GM23338 (cell line): ENCODE measurements around the gene ZNF516. TPM values are rescaled to one million over a fixed set of nuclear protein-coding genes. Genes with fewer than 3 reads are reported as not detected.

Experiments used
- ATAC-seq: fragments of 200-7000 bp; cut with Tn5 transposase; 3 replicates; pipeline ENCODE4 v1.9.1; 2020
- DNase-seq: peaks from one replicate; pipeline ENCODE4 v3.0.0-alpha.2; 2015; ENCODE audit warnings: low spot score
- H2AFZ ChIP-seq: fragments of 200-600 bp; sonication (generic); 2 replicates; pipeline ENCODE4 v1.8.0; 2016; ENCODE audit warnings: antibody characterized with exemption, mild to moderate bottlenecking, moderate library complexity
- H3F3A ChIP-seq: fragments of 200-600 bp; sonication (generic); replicated peaks from 2 replicates; pipeline ENCODE4 v1.8.0; 2017; ENCODE audit warnings: antibody characterized with exemption, mixed run types, low read depth
- H3K27ac ChIP-seq: fragments of 200-600 bp; sonication (generic); 2 replicates; pipeline ENCODE4 v1.6.1; 2016; ENCODE audit warnings: low read depth
- H3K27me3 ChIP-seq: fragments of 200-600 bp; sonication (generic); 2 replicates; pipeline ENCODE4 v1.8.0; 2016; ENCODE audit warnings: mild to moderate bottlenecking, mixed run types, moderate library complexity; ENCODE audit not compliant: insufficient read depth
- H3K36me3 ChIP-seq: fragments of 200-600 bp; sonication (generic); 2 replicates; pipeline ENCODE4 v1.8.0; 2016; ENCODE audit warnings: mild to moderate bottlenecking; ENCODE audit not compliant: insufficient read depth
- H3K4me1 ChIP-seq: fragments of 200-600 bp; sonication (generic); 2 replicates; pipeline ENCODE4 v1.8.0; 2016; ENCODE audit warnings: mild to moderate bottlenecking, moderate library complexity; ENCODE audit not compliant: insufficient read depth
- H3K4me2 ChIP-seq: fragments of 200-600 bp; sonication (generic); 2 replicates; pipeline ENCODE4 v1.7.1; 2017; ENCODE audit warnings: mixed run types
- H3K4me3 ChIP-seq: fragments of 200-600 bp; sonication (generic); 2 replicates; pipeline ENCODE4 v1.6.1; 2016; ENCODE audit warnings: mixed run types
- H3K79me2 ChIP-seq: fragments of 200-600 bp; sonication (generic); replicated peaks from 2 replicates; pipeline ENCODE4 v1.8.0; 2017; ENCODE audit warnings: mild to moderate bottlenecking; ENCODE audit not compliant: insufficient read depth
- H3K9me2 ChIP-seq: fragments of 200-600 bp; sonication (generic); 2 replicates; pipeline ENCODE4 v1.8.0; 2017; ENCODE audit not compliant: insufficient read depth
- H4K20me1 ChIP-seq: fragments of 200-600 bp; sonication (generic); replicated peaks from 2 replicates; pipeline ENCODE4 v1.8.0; 2017; ENCODE audit warnings: mild to moderate bottlenecking; ENCODE audit not compliant: insufficient read depth
- H3K27ac Mint-ChIP-seq: 2 replicates; pipeline ENCODE4 v1.8.0; 2020; ENCODE audit warnings: inconsistent platforms, mild to moderate bottlenecking, moderate library complexity, mixed read lengths
- H3K27me3 Mint-ChIP-seq: 3 replicates; pipeline ENCODE4 v1.8.0; 2022; ENCODE audit warnings: low read depth, mild to moderate bottlenecking, moderate library complexity, mixed read lengths, inconsistent platforms; ENCODE audit not compliant: insufficient read depth, poor library complexity
- H3K36me3 Mint-ChIP-seq: 3 replicates; pipeline ENCODE4 v1.8.0; 2021; ENCODE audit warnings: low read depth, mild to moderate bottlenecking, inconsistent platforms, moderate library complexity, mixed read lengths
- H3K4me1 Mint-ChIP-seq: 3 replicates; pipeline ENCODE4 v1.8.0; 2020; ENCODE audit warnings: mild to moderate bottlenecking, inconsistent platforms, mixed read lengths
- H3K4me3 Mint-ChIP-seq: 3 replicates; pipeline ENCODE4 v1.8.0; 2021; ENCODE audit warnings: moderate library complexity, mild to moderate bottlenecking, inconsistent platforms, mixed read lengths
- H3K9me3 Mint-ChIP-seq: 3 replicates; pipeline ENCODE4 v1.8.0; 2020; ENCODE audit warnings: moderate library complexity, mild to moderate bottlenecking, inconsistent platforms, mixed read lengths
- CREB1 ChIP-seq: fragments of 250-450 bp; sonication (Bioruptor Pico); IDR thresholded peaks from 2 replicates; pipeline ENCODE4 v1.5.0; 2020; ENCODE audit warnings: low read depth, mild to moderate bottlenecking, moderate library complexity
- EZH2 ChIP-seq: fragments of 200-600 bp; sonication (generic); IDR thresholded peaks from one replicate; pipeline ENCODE4 v1.8.0; 2017; ENCODE audit warnings: antibody characterized with exemption, mild to moderate bottlenecking, low read depth; ENCODE audit not compliant: unreplicated experiment
- EZH2phosphoT487 ChIP-seq: fragments of 200-600 bp; sonication (generic); IDR thresholded peaks from one replicate; pipeline ENCODE4 v1.8.1; 2018; ENCODE audit warnings: antibody characterized with exemption; ENCODE audit not compliant: unreplicated experiment
- JUNB ChIP-seq: IDR thresholded peaks from one replicate; pipeline ENCODE4 v1.6.1; 2016; ENCODE audit warnings: antibody characterized with exemption; ENCODE audit not compliant: unreplicated experiment
- NANOG ChIP-seq: IDR thresholded peaks from 2 replicates; pipeline ENCODE4 v1.6.1; 2016; ENCODE audit warnings: antibody characterized with exemption, borderline replicate concordance
- STAT1 ChIP-seq: IDR thresholded peaks from one replicate; pipeline ENCODE4 v1.6.1; 2016; ENCODE audit warnings: antibody characterized with exemption; ENCODE audit not compliant: unreplicated experiment
- ZNF331 ChIP-seq: fragments of 250-450 bp; sonication (Bioruptor Pico); IDR thresholded peaks from 2 replicates; pipeline ENCODE4 v1.5.0; 2020; ENCODE audit warnings: low read depth, mild to moderate bottlenecking, moderate library complexity
- polyA plus RNA-seq: library from polyadenylated mRNA; unstranded; fragments of >200 nt; fragmentation: Nextera tagmentation; extraction: Ambion mirVana; gene quantifications from 2 replicates; pipeline ENCODE4 v1.2.1, GENCODE V29; 2016
- total RNA-seq: library from RNA; depleted of rRNA; stranded (reverse); fragments of >200 nt; shearing (Covaris generic); gene quantifications from 2 replicates; pipeline ENCODE4 v1.2.3, GENCODE V29; 2014
- TF ChIP-seq, protein P1 (sequence below): IDR thresholded peaks from one replicate; pipeline ENCODE4 v1.6.1; 2018; ENCODE audit warnings: antibody characterized with exemption; ENCODE audit not compliant: unreplicated experiment
- TF ChIP-seq, protein P2 (sequence below): IDR thresholded peaks from 2 replicates; pipeline ENCODE4 v1.6.1; 2016; ENCODE audit warnings: antibody characterized with exemption

Gene ZNF516
- total and polyA plus RNA-seq, 2 experiments from 2014 or later, result 11.9 to 24.2 TPM

DNA sequence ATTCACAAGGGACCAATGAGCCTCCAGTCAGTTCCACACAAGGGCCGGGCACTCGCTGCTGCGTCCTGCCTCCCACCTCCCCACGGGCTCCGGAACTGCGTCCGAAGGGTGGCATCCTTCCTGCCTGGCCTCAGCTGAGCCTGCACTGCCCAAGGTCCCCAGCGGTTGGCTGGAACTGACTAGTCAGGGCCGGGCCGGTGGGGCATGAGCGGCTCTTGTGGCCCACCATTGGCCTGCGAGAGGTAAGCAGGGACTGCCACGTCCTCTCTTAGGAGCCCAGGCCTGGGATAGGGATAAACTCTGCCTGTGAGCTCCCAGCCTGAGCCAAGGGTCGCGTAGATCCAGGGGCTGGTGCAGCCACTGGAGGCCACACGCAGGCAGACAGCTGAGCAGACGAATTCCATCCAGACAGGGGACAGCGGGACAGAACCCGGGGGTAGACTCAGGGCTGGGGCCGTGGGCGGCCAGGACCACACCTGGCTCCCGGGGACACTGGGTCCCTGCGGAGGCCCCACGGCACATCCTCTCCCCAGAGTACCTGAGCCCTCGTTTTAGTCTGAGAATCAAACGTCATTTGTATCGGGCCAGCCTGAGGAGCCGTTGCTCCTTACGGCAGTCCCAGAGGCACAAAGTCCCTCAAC lies 148.4 kb downstream of the ZNF516 start:
- Histone ChIP-seq H3K4me3 (no peak overlapping the region), H3K9me2 (peaks cover 15% of the 10 kb centered on the region), H4K20me1 (no peaks in the 10 kb centered on the region), H3K36me3 (no peaks in the 10 kb centered on the region), H3K79me2 (no peaks in the 10 kb centered on the region), H3K4me2 (no peak overlapping the region), H2AFZ (no peak overlapping the region), H3K27me3 (no peaks in the 10 kb centered on the region), H3F3A (0 out of 2 replicates have a peak, but pooled peaks cover 3% of the 10 kb centered on the region), H3K4me1 (no peaks in the 10 kb centered on the region), H3K27ac (no peak overlapping the region)
- TF ChIP-seq JUNB (no peak), ZNF331 (CRISPR knock-in tag) (no peak), EZH2 (no peak), NANOG (no peak), STAT1 (no peak), CREB1 (CRISPR knock-in tag) (no peak)
- TF ChIP-seq, protein P1, sequence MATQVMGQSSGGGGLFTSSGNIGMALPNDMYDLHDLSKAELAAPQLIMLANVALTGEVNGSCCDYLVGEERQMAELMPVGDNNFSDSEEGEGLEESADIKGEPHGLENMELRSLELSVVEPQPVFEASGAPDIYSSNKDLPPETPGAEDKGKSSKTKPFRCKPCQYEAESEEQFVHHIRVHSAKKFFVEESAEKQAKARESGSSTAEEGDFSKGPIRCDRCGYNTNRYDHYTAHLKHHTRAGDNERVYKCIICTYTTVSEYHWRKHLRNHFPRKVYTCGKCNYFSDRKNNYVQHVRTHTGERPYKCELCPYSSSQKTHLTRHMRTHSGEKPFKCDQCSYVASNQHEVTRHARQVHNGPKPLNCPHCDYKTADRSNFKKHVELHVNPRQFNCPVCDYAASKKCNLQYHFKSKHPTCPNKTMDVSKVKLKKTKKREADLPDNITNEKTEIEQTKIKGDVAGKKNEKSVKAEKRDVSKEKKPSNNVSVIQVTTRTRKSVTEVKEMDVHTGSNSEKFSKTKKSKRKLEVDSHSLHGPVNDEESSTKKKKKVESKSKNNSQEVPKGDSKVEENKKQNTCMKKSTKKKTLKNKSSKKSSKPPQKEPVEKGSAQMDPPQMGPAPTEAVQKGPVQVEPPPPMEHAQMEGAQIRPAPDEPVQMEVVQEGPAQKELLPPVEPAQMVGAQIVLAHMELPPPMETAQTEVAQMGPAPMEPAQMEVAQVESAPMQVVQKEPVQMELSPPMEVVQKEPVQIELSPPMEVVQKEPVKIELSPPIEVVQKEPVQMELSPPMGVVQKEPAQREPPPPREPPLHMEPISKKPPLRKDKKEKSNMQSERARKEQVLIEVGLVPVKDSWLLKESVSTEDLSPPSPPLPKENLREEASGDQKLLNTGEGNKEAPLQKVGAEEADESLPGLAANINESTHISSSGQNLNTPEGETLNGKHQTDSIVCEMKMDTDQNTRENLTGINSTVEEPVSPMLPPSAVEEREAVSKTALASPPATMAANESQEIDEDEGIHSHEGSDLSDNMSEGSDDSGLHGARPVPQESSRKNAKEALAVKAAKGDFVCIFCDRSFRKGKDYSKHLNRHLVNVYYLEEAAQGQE, result no peak
- TF ChIP-seq, protein P2, sequence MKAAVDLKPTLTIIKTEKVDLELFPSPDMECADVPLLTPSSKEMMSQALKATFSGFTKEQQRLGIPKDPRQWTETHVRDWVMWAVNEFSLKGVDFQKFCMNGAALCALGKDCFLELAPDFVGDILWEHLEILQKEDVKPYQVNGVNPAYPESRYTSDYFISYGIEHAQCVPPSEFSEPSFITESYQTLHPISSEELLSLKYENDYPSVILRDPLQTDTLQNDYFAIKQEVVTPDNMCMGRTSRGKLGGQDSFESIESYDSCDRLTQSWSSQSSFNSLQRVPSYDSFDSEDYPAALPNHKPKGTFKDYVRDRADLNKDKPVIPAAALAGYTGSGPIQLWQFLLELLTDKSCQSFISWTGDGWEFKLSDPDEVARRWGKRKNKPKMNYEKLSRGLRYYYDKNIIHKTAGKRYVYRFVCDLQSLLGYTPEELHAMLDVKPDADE, result no peak
- DNase-seq, result no peak
- Mint-ChIP-seq H3K4me1 (peaks cover 9% of the 10 kb centered on the region), H3K9me3 (peaks cover 4% of the 10 kb centered on the region; the same call in 2 of the 3 replicates), H3K27me3 (peaks cover 15% of the 10 kb centered on the region), H3K4me3 (no peak overlapping the region), H3K36me3 (no peaks in the 10 kb centered on the region), H3K27ac (no peak overlapping the region)
- no peak for ATAC-seq

DNA sequence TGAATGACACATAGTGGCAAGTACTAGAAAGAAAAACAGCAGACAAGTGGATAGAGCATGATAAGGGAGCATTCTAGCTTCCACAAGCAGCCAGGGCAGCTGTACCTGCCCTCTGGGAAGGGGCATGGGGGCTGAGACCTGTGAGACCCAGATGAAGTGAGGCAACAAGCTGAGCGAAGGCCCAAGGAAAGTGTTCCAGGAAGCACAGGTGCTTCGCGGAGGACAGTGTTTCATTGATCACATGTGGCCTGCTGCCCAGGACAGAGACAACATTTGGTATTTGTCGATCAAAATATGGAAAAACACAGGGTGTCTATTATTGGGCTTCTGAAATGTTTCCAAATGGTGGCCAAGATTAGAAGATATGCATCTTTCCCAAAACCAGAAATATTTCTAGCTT lies 149.1 kb downstream of the ZNF516 start:
- H3K27me3 Mint-ChIP-seq, result peaks cover 12% of the 10 kb centered on the region
- no peak overlapping the region for H2AFZ ChIP-seq
- no peak for ATAC-seq
- H3K27ac Mint-ChIP-seq, result no peak overlapping the region
- no peak overlapping the region for H3K27ac ChIP-seq
- H3K36me3 Mint-ChIP-seq, result no peaks in the 10 kb centered on the region
- H3K27me3 ChIP-seq, result no peaks in the 10 kb centered on the region
- no peaks in the 10 kb centered on the region for H3K79me2 ChIP-seq
- H3K4me1 Mint-ChIP-seq, result peaks cover 9% of the 10 kb centered on the region
- no peak for DNase-seq
- H3K4me1 ChIP-seq, result no peaks in the 10 kb centered on the region
- no peaks in the 10 kb centered on the region for H3K36me3 ChIP-seq
- H3K4me3 Mint-ChIP-seq, result no peak overlapping the region
- no peaks in the 10 kb centered on the region for H4K20me1 ChIP-seq
- H3K4me2 ChIP-seq, result no peak overlapping the region
- peaks cover 4% of the 10 kb centered on the region; the same call in 2 of the 3 replicates for H3K9me3 Mint-ChIP-seq
- H3K4me3 ChIP-seq, result no peak overlapping the region
- peaks cover 15% of the 10 kb centered on the region for H3K9me2 ChIP-seq
- 0 out of 2 replicates have a peak, but pooled peaks cover 3% of the 10 kb centered on the region for H3F3A ChIP-seq
- TF ChIP-seq EZH2 (no peak), NANOG (no peak), JUNB (no peak), EZH2phosphoT487 (no peak)
- TF ChIP-seq, protein P2, result no peak
- TF ChIP-seq, protein P1, result no peak
